NCI-H446 treated with DMSO at 0.1 percent for 48 hours (cell line): ENCODE results near the gene ANKRD44.
"Not testable (repeated sequence)": the region's sequence is repeated elsewhere in the genome, so short reads cannot be mapped to it uniquely, and the experiment has no call there.

Experiments used
- DNase-seq: peaks from one replicate; lab custom pipeline; 2025; lab: John Stamatoyannopoulos, UW

Gene ANKRD44

DNA sequence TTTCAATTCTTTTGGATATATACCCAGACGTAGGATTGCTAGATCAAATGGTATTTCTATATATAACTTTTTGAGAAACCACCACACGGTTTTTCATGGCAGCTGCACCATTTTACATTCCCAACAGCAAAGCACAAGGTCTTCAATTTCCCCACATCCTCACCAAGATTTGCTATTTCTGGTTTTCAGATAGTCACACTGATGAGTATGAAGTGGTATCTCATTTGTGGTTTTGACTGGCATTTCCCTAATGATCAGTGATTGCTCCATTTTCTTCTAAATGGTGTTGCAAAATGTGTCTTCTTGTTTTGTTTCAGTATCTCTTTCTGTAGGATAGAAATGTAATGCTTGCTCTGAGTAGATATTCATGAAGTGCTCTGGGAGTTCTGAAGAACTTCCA, 52.0 kb downstream of the ANKRD44 start:
- DNase-seq: no peak

DNA sequence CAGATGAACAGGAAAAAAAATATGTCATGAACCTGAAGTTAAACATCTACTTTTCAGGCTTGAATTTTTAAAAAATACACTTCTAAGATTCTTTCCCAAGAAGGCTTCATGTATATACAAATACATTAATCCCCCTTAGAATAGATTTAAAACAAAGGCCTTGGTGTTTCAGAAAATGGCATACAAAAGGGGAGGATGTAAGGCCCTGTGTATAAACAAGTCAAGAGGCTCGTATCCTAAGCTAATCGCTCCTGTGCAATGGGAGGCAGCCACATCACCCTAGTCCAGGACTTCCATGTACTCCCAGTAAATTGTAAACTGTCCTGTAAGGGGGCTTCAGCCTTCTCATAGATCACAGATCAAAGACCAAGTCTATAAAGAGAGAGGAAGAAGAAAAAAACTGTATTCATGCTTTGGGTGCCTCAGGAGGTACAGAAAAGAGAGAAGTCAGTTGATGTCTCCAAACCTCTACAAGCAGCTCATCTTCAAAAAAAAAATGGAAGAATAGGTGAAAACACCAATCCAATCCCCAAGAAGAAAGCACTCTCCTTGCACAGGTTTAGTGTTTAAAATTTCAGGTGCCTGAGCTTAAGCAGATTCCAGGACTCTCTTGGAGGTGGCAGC, 53.9 kb downstream of the ANKRD44 start:
- no peak for DNase-seq

- DNase-seq: no peak
Observed at GRCh38 chr2:197256021-197256420, 54.6 kb downstream of the ANKRD44 start.

- no peak for DNase-seq
Observed at GRCh38 chr2:197255543-197255942, 55.0 kb downstream of the ANKRD44 start.

DNA sequence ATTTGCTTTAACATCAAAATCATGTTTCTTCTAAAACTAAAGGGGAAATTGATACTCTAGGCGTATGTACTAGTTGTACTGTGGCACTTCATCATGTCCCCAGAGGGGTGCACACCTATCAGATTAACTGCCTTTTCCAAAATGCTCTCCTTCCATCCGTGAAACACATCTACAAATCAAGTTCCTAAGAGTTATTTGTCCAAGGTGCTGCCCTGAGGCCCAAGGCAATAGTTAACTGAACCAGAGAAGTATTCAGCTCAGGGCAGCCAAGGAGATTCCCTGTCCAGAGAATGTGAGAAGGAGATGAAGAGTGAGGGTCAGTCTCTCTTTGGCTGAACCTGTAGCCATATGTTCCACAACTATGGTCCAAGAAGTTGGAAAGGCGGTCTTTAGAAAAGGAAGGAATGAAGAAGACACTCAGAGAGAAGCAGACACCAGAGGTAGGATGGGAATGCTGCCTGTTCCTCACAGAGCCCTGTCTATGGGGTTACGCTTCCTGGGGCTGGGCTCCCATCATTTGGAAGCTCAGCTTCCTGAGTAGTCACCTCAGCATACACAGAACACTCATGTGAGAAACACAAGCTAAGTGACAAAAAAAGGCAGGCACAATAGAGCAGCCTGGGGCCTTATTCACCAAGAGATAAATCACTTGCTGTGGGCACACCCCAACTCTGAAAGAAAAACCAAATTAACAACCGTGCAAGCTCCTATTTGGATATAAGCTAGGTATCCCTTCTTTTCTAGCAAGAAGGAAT, 55.6 kb downstream of the ANKRD44 start:
- no peak for DNase-seq

DNA sequence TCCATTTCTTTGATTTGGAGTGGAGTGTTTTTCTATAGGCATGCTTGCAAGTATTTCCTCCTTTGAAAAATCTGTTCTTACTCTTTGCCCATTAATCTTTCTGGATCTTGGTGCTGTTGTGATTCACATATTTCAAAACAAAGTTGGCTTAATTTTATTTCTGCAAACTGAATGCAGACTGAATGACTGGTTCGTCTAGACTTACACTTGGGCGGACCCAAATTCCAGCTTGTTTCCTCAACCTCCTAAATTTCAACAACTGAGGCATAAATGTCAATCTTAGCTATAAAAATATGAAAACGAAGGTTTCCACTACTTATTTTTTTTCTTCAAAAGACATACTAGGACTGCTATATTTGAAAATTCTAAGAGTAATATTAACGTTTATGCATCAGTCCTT, 59.0 kb downstream of the ANKRD44 start:
- DNase-seq: no peak

DNA sequence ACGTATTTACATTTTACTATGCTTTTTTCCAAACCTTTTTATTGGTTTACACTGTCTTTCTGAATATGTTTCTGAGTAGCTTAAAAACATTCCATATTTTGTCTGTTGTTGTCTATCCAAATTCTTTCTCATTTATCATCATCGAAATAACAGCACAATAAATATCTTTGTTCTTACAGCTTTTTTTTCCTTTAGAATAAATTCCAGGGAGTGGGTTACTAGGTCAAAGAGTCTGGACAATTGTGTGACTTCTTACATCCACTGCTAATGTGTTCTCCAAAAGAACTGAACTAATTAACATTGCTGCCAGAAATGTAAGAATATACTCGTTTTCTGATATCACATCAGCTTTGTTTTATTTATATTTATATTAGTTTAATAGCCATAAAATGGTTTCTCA, 59.4 kb downstream of the ANKRD44 start:
- DNase-seq: no peak

GRCh38 chr2:197250084-197250397, 60.5 kb downstream of the ANKRD44 start:
- DNase-seq: no peak

DNA sequence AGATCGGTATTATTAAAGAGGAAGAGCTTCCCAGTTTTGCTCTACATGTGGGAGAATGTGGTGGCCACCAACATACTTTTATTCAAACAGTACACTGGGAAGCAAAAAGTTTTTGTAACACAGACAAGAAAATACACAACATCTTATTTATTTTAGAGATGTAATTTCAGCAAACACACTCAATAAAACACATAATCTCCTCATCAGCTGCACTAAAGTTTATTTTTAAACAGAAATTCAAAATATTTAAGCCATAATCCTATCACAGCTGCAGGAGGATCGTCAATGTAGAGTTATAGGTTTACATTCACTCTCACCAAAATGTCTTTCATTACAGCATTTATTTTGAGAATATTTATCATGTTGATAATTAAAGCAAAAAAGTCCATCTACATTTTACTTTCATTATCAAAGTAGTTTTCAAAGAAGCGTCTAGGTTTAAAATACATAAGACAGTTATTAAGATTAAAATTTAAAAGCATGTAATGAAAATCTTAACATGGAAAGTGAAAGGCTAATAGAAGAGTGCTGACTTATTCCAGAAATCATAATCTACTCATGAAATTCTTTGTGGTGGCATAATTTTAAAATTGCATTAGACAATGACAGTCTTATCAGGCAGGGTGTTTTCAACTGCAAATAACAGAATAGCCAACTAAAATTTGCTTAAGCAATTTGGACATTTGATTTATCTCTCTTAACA, 61.0 kb downstream of the ANKRD44 start:
- DNase-seq: no peak

DNA sequence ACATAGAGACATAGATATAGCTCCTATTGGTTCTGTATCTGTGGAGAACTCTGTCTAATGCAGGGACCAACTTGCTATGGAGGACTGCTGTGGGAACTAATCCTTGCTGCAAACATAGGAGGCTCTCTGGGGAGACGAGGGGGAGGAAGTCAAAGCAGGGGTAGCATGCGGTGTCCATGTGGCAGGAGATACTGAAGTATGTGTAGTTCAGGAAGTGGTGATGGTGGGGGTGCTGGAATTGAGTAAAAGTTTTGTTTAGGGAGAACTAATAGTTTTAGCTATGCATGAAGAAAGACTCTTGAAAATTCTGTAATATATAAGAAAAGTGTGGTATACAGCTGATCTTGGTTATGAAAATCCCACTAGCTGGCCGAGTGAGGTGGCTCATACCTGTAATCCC, 62.0 kb downstream of the ANKRD44 start:
- DNase-seq: no peak

DNA sequence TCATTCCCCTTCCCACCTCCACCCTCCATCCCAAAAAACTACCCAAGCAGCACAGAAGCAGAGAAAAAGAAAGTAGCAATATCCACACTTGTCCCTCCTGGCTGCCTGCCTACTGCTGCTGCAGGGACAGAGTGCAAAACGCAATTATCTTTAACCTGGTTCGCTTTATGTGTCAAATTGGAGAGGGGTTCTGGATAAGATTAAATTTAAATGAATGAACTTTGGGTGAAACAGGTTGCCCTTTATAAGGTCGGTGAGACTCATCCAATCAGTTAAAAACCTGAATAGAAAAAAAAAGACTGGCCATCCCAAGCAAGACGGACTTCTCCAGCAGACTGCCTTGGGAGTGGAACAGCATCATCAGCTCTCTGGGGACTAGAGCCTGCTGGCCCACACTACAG, 62.6 kb downstream of the ANKRD44 start:
- DNase-seq: no peak

DNA sequence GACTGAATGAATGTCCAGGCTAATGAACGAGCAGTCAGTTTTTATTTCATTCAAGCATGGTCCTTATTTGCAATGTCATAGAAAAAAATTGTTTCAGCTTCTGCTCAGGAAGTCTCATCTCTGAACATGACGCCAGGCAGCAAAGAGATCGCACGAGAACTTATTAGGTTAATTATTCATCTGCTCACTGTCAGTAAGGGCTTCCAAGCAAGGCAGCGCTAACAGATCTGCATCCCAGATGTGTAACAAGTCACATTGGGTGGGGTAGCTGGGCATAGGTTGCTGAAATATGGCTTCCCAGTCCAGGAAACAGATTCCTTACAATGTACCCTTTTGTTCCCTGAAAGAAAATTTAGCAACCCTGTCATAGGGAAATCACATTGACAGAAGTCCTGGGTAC, 63.5 kb downstream of the ANKRD44 start:
- DNase-seq: no peak

DNA sequence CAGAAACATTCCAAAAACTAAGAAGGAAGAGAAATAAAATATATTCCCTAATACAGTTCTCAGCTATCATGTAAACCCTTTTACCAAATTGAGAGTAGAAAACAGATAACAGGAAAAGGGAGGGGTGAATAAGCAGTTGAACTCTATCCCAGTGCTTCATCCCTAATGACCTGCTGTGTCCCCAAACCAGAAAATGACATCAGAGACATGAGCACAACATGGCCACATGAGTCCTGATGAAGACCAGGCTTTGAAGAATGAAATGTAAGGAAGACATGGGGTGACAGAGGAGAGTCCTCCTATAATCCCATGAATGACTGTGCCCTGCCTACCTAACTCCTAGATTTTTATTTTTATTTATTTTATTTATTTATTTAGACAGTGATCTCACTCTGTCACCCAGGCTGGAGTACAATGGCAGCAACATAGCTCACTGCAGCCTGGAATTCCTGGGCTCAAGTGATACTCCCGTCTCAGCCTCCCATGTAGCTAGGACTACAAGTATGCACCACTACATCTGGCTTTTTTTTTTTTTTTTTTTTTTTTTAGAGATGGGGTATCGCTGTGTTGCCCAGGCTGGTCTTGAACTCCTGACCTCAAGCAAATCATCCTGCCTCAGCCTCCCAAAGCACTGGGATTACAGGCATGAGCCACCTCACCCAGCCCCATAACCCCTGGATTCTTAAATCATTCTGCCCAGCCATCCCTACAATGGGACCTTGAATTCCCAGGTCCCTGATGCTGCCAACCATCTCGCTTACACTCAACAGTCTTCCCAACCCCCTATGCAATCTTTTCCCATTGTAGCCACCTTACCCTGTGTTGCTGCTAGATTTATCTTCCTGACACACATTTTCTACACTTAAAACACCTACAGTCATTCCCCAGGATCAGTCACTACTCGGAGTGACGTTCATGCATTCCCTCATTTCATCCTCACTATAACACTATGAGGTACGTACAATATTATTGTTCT, 64.5 kb downstream of the ANKRD44 start:
- DNase-seq: no peak

GRCh38 chr2:197244349-197244748, 66.2 kb downstream of the ANKRD44 start:
- no peak for DNase-seq

GRCh38 chr2:197242719-197243118, 67.9 kb downstream of the ANKRD44 start:
- no peak for DNase-seq

DNA sequence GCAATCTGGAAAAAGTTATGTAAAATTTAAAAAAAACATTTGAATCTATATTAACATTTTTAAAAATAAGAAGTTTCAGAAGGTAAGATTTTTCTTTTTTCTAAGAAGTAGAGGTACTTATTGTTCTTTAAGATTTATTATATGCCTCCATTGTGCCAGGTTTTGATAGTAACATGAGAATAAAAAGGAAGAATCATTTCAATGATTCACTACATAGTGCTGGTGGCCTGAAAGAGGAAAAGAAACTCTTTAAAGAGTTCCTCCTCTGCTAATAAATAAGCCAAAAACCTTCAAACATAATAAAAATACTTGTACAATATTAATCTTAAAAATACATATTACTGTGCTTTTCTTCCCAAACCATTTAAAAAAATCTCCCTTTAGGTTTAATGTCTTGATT, 69.0 kb downstream of the ANKRD44 start:
- no peak for DNase-seq

DNA sequence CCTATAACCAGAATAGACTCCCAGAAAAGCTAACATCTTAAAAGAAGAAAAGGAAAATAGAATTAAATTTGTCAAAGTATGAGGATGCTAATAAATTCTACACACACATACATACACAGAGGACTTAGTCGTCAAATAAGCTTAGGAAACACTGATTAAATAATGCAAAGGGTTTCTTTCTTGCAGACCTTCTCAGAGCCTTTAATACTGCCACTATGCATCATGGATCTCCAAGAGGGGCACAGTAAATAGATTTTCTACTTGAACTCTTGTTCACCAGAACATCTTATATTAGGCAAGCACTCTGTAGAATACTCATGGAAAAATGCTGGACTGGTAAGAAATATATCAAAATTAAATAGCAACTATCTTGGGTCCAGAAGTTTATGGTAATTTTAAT, 69.4 kb downstream of the ANKRD44 start:
- DNase-seq: no peak

GRCh38 chr2:197240421-197241041, 70.0 kb downstream of the ANKRD44 start:
- DNase-seq: no peak

DNA sequence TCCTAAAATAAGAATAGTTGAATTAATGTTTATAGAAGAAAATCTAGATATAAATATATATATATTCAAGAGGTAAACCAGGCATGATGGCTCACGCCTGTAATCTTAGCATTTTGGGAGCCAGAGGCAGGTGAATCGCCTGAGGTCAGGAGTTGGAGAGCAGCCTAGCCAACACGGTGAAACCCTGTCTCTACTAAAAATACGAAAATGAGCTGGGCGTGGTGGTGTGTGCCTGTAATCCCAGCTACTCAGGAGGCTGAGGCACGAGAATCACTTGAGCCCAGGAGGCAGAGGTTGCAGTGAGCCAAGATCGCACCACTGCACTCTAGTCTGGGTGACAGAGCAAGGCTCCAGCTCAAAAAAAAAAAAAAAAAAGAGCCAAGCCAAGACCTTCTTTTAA, 70.6 kb downstream of the ANKRD44 start:
- not testable (repeated sequence) for DNase-seq

DNA sequence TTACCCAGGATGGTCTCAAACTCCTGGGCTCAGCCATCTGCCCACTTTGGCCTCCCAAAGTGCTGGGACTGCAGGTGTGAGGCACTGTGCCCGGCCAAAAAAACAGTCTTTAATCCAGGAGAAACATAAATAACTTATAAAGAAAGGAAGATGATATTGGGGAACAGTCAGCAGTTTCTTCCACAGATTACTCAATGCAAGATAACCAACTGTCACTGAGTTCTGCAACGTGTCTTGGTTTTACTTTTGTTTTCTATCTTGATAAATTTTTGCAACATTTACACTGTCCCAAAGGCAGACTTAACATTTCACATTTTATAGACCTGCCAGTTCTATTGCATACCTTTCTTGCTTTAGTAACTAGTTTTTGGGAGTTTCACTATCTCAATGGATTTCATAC, 71.1 kb downstream of the ANKRD44 start:
- DNase-seq: no peak

DNA sequence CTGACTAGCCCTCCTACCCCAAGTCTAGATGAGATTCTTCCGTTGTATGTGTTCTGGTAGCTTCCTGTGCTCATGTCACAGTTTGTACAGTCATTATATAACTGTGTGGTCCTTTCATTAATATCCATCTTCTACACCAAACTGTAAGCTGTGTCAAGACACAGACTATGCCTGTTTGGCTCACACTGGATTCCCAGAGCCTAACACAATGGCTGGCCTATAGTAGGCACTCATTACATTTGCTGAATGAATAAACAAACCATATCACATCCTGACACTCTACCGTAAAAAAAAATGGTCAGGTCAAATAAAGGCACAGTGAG, 72.6 kb downstream of the ANKRD44 start:
- no peak for DNase-seq
